ES-I3 (cell line): Measurements from ENCODE around the gene HBZ.
"Not testable (repeated sequence)": the region's sequence is repeated elsewhere in the genome, so short reads cannot be mapped to it uniquely, and the experiment has no call there.

Experiments
- H3K36me3 ChIP-seq: 2 replicates; pipeline ENCODE4 v1.6.1; 2013; ENCODE audit warnings: mild to moderate bottlenecking, low read length, control low read depth, moderate library complexity; ENCODE audit not compliant: insufficient read depth
- H3K4me1 ChIP-seq: 2 replicates; pipeline ENCODE4 v1.6.1; 2013; ENCODE audit warnings: mild to moderate bottlenecking, control low read depth, low read length; ENCODE audit not compliant: insufficient read depth
- H3K9ac ChIP-seq: 2 replicates; pipeline ENCODE4 v1.6.1; 2013; ENCODE audit warnings: low read depth, mild to moderate bottlenecking, low read length, moderate library complexity
- H3K9me3 ChIP-seq: 2 replicates; pipeline ENCODE4 v1.6.1; 2013; ENCODE audit warnings: mild to moderate bottlenecking, low read length, moderate library complexity; ENCODE audit not compliant: control insufficient read depth, insufficient read depth

The HBZ gene

GRCh38 chr16:189604-190186, 37.3 kb downstream of the HBZ start:
- Histone ChIP-seq H3K9me3 (no peaks in the 10 kb centered on the region), H3K36me3 (peaks cover 21% of the 10 kb centered on the region), H3K4me1 (no peaks in the 10 kb centered on the region), H3K9ac (no peak overlapping the region)

- H3K36me3 ChIP-seq = peaks cover 33% of the 10 kb centered on the region
- no peaks in the 10 kb centered on the region for H3K4me1 ChIP-seq
- no peaks in the 10 kb centered on the region for H3K9me3 ChIP-seq
- no peak overlapping the region for H3K9ac ChIP-seq
Measured at GRCh38 chr16:191831-192230, 39.4 kb downstream of the HBZ start.

GRCh38 chr16:192686-193085, 40.2 kb downstream of the HBZ start:
- no peaks in the 10 kb centered on the region for H3K4me1 ChIP-seq
- no peak overlapping the region for H3K9ac ChIP-seq
- H3K36me3 ChIP-seq = peaks cover 38% of the 10 kb centered on the region
- no peaks in the 10 kb centered on the region for H3K9me3 ChIP-seq

- no peak overlapping the region for H3K9ac ChIP-seq
- H3K36me3 ChIP-seq = peaks cover 43% of the 10 kb centered on the region
- H3K9me3 ChIP-seq = no peaks in the 10 kb centered on the region
- no peaks in the 10 kb centered on the region for H3K4me1 ChIP-seq
Measured at GRCh38 chr16:193441-193840, 41.0 kb downstream of the HBZ start.

- Histone ChIP-seq H3K4me1 (no peaks in the 10 kb centered on the region), H3K9ac (no peak overlapping the region), H3K36me3 (peaks cover 45% of the 10 kb centered on the region), H3K9me3 (no peaks in the 10 kb centered on the region)
Measured at GRCh38 chr16:194516-194915, 42.1 kb downstream of the HBZ start.

- Histone ChIP-seq H3K9ac (no peak overlapping the region), H3K9me3 (no peaks in the 10 kb centered on the region), H3K4me1 (no peaks in the 10 kb centered on the region), H3K36me3 (peaks cover 42% of the 10 kb centered on the region)
Measured at GRCh38 chr16:200388-200787, 47.9 kb downstream of the HBZ start.

- H3K36me3 ChIP-seq = peaks cover 42% of the 10 kb centered on the region
- no peaks in the 10 kb centered on the region for H3K4me1 ChIP-seq
- no peak overlapping the region for H3K9ac ChIP-seq
- H3K9me3 ChIP-seq = no peaks in the 10 kb centered on the region
Measured at GRCh38 chr16:203246-203645, 50.8 kb downstream of the HBZ start.

- not testable (repeated sequence) for H3K9ac ChIP-seq, H3K4me1 ChIP-seq, H3K9me3 ChIP-seq
- H3K36me3 ChIP-seq = peaks cover 42% of the 10 kb centered on the region
Measured at GRCh38 chr16:204046-204445, 51.6 kb downstream of the HBZ start.
